Endothelial cell of umbilical vein (primary cell): Measurements from ENCODE around the gene MAML2. TPM values are rescaled to one million over a fixed set of nuclear protein-coding genes. Genes with fewer than 3 reads are reported as not detected.

Experiments used
- BruUV-seq: library from RNA; stranded (reverse); fragments of 400-500 nt; replicated peaks from 2 replicates; lab custom pipeline; 2021; lab: Mats Ljungman, UMichigan
- CTCF ChIA-PET: fragments of 300-600, 350-600 bp; sonication (Branson Sonifier 250); formaldehyde crosslinking; loops from one replicate; lab custom pipeline; 2021; ENCODE audit warnings: antibody characterized with exemption, inconsistent platforms; lab: Charles Lee
- POLR2A ChIA-PET: fragments of 300-600, 350-600 bp; sonication (Branson Sonifier 250); formaldehyde crosslinking; loops from one replicate; lab custom pipeline; 2021; ENCODE audit warnings: antibody characterized with exemption, inconsistent platforms; lab: Charles Lee
- DNase-seq: peaks from one replicate; pipeline ENCODE4 v3.0.0-alpha.2; 2011; ENCODE audit warnings: low read depth, low spot score
- FAIRE-seq: peaks from 2 replicates; lab custom pipeline; 2011; peaks lifted over from hg19 to GRCh38; lab: Jason Lieb, UNC
- H2AFZ ChIP-seq: 2 replicates; pipeline ENCODE4 v1.6.0; 2012; ENCODE audit warnings: low read depth, low read length, control low read depth, inconsistent platforms
- H3K27ac ChIP-seq: 2 replicates; pipeline ENCODE4 v1.5.1; 2011; ENCODE audit warnings: low read depth, mild to moderate bottlenecking, control low read depth, low read length, moderate library complexity; ENCODE audit not compliant: insufficient read depth
- H3K27me3 ChIP-seq, 2 experiments: 2 replicates each; pipeline versions ENCODE4 v1.6.0 to v1.6.1; 2011; ENCODE audit warnings: low read length in 2 of 2, mixed read lengths in 1 of 2; ENCODE audit not compliant: control insufficient read depth in 2 of 2, insufficient read depth in 2 of 2
- H3K36me3 ChIP-seq, 2 experiments: 2 replicates in 1 of 2; 3 replicates in 1 of 2; pipeline ENCODE4 v1.5.1; 2011; ENCODE audit warnings: low read length in 2 of 2, mild to moderate bottlenecking in 1 of 2, moderate library complexity in 1 of 2; ENCODE audit not compliant: control insufficient read depth in 2 of 2, insufficient read depth in 2 of 2; ENCODE audit errors: extremely low read depth in 1 of 2
- H3K4me1 ChIP-seq: 3 replicates; pipeline ENCODE4 v1.5.1; 2011; ENCODE audit warnings: mild to moderate bottlenecking, low read length; ENCODE audit not compliant: control insufficient read depth, insufficient read depth; ENCODE audit errors: extremely low read depth
- H3K4me2 ChIP-seq: 2 replicates; pipeline ENCODE4 v1.6.1; 2011; ENCODE audit warnings: low read length, control low read depth, mixed read lengths; ENCODE audit not compliant: insufficient read depth
- H3K4me3 ChIP-seq, 3 experiments: fragments of 200-600 bp in 1 of 3; sonication (generic), shearing (Covaris generic) in 1 of 3; replicated peaks in 1 of 3; 2 replicates each; pipeline ENCODE4 v1.5.1; 2011 to 2016; ENCODE audit warnings: control low read depth in 3 of 3, low read length in 3 of 3, mild to moderate bottlenecking in 2 of 3, inconsistent platforms in 1 of 3, low read depth in 1 of 3, moderate library complexity in 1 of 3; ENCODE audit not compliant: insufficient read depth in 1 of 3
- H3K79me2 ChIP-seq: 2 replicates; pipeline ENCODE4 v1.6.0; 2012; ENCODE audit warnings: low read length, inconsistent platforms; ENCODE audit not compliant: control insufficient read depth, insufficient read depth
- H3K9ac ChIP-seq: replicated peaks from 2 replicates; pipeline ENCODE3; 2011; ENCODE audit warnings: low read length, control low read depth; ENCODE audit not compliant: insufficient read depth; ENCODE audit errors: extremely low read depth
- H3K9me1 ChIP-seq: replicated peaks from 3 replicates; pipeline ENCODE4 v1.6.0; 2011; ENCODE audit warnings: mild to moderate bottlenecking, low read length; ENCODE audit not compliant: control insufficient read depth, insufficient read depth; ENCODE audit errors: extremely low read depth
- H3K9me3 ChIP-seq: replicated peaks from 2 replicates; pipeline ENCODE4 v1.5.1; 2012; ENCODE audit warnings: low read length, inconsistent platforms; ENCODE audit not compliant: control insufficient read depth, insufficient read depth
- H4K20me1 ChIP-seq: replicated peaks from 2 replicates; pipeline ENCODE3; 2011; ENCODE audit warnings: mild to moderate bottlenecking, low read length; ENCODE audit not compliant: control insufficient read depth, insufficient read depth; ENCODE audit errors: extremely low read depth
- EZH2 ChIP-seq: IDR thresholded peaks from 2 replicates; pipeline ENCODE4 v1.6.1; 2012; ENCODE audit warnings: borderline replicate concordance, low read depth, mild to moderate bottlenecking, moderate library complexity, low read length, inconsistent platforms; ENCODE audit not compliant: severe bottlenecking
- FOS ChIP-seq: IDR thresholded peaks from 2 replicates; pipeline ENCODE4 v1.6.1; 2011; ENCODE audit warnings: mild to moderate bottlenecking, low read length, moderate library complexity, borderline replicate concordance; ENCODE audit not compliant: insufficient read depth
- GATA2 ChIP-seq: IDR thresholded peaks from 2 replicates; pipeline ENCODE4 v1.7.0; 2011; ENCODE audit warnings: low read depth, mild to moderate bottlenecking, moderate library complexity, mixed read lengths, low read length; ENCODE audit not compliant: insufficient read length, insufficient read depth
- MYC ChIP-seq: IDR thresholded peaks from one replicate; pipeline ENCODE4 v1.6.1; 2011; ENCODE audit warnings: mild to moderate bottlenecking, low read depth, low read length
- POLR2AphosphoS5 ChIP-seq: IDR thresholded peaks from 2 replicates; pipeline ENCODE4 v1.6.1; 2012; ENCODE audit warnings: low read depth, mild to moderate bottlenecking, control low read depth, low read length, moderate library complexity; ENCODE audit not compliant: insufficient read depth
- dilution Hi-C: fragments of 300-500 bp; cut with MboI; formaldehyde crosslinking; loops from one replicate; pipeline ENCODE4 v1.15.0; 2019; ENCODE audit warnings: low sequenced_read_pairs; ENCODE audit not compliant: extremely low pct_ligation_motif_present
- intact Hi-C: fragments of 100-400 bp; cut with micrococcal nuclease; formaldehyde crosslinking; loops from one replicate; pipeline ENCODE4 v1.10.0; 2022
- polyA plus RNA-seq, 4 experiments: library from polyadenylated mRNA; depleted of rRNA in 3 of 4; stranded (reverse) in 3 of 4; unstranded in 1 of 4; fragments of >200 nt; gene quantifications; 2 replicates each; pipeline versions ENCODE4 v1.2.1 to v1.2.3, GENCODE V29; 2011 to 2012; ENCODE audit warnings: missing spikeins in 1 of 4
- total RNA-seq: library from RNA; stranded (reverse); gene quantifications from 2 replicates; pipeline ENCODE4 v1.2.3, GENCODE V29; 2021
- TF ChIP-seq, protein P1 (sequence below): IDR thresholded peaks from 2 replicates; pipeline ENCODE4 v1.6.1; 2011; ENCODE audit not compliant: insufficient read depth, insufficient read length
- TF ChIP-seq, protein P2 (sequence below), 2 donors: IDR thresholded peaks; 1 replicate in 1 of 2; 2 replicates in 1 of 2; pipeline ENCODE4 v1.5.1; 2011; ENCODE audit warnings: low read length in 2 of 2, mild to moderate bottlenecking in 2 of 2, moderate library complexity in 2 of 2, control low read depth in 1 of 2, inconsistent platforms in 1 of 2, low read depth in 1 of 2; ENCODE audit not compliant: insufficient read depth in 1 of 2; ENCODE audit errors: extremely low read depth in 1 of 2

Gene MAML2
- total and polyA plus RNA-seq, 2 donors (not counting 3 experiments of a cell fraction or from before 2014, with no cell fraction given) = 12.4 to 16.8 TPM

DNA sequence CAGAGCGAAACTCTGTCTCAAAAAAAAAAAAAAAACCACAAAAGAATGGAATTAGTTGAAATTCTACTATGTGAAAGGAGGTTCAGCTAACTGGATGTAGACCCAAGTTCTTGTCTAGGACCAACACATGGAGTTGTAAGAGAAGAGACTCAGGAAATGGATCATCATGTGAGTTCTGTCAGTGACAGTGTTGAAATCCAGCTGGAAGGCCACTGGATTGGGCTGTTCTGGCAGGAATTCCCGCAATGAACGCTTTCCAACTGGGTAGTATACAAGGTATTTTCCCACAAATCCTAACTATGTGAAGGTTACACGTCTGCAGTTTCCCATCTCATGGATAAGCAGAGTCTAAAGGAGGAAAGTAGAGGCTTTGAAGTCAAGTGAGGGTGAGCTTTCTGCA is 151.2 kb downstream of the MAML2 start:
- dilution Hi-C loops (no loop called here), intact Hi-C loops (no loop called here)
- FAIRE-seq (no peak), DNase-seq (no peak)
- Histone ChIP-seq H2AFZ (no peak overlapping the region), H3K36me3 (no peaks in the 10 kb centered on the region), H3K4me3 (no peak overlapping the region), H3K4me2 (no peak overlapping the region), H4K20me1 (no peaks in the 10 kb centered on the region), H3K9me3 (no peaks in the 10 kb centered on the region), H3K4me1 (peaks cover 19% of the 10 kb centered on the region), H3K9me1 (no peaks in the 10 kb centered on the region), H3K27me3 (no peaks in the 10 kb centered on the region), H3K27ac (no peak overlapping the region), H3K79me2 (no peaks in the 10 kb centered on the region), H3K9ac (no peak overlapping the region)
- ChIA-PET CTCF (interaction anchor here (1.0 to 1.3 kb wide), 3 partner anchors 9 to 151 kb away, joined by 3 read pairs; partner anchors contain the start of gene MAML2), POLR2A (no interaction called here)
- no TSS peak for BruUV-seq
- TF ChIP-seq POLR2AphosphoS5 (no peak), FOS (no peak), EZH2 (no peak), GATA2 (no peak), MYC (no peak)
- TF ChIP-seq, protein P1, sequence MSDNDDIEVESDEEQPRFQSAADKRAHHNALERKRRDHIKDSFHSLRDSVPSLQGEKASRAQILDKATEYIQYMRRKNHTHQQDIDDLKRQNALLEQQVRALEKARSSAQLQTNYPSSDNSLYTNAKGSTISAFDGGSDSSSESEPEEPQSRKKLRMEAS = no peak
- TF ChIP-seq, protein P2, sequence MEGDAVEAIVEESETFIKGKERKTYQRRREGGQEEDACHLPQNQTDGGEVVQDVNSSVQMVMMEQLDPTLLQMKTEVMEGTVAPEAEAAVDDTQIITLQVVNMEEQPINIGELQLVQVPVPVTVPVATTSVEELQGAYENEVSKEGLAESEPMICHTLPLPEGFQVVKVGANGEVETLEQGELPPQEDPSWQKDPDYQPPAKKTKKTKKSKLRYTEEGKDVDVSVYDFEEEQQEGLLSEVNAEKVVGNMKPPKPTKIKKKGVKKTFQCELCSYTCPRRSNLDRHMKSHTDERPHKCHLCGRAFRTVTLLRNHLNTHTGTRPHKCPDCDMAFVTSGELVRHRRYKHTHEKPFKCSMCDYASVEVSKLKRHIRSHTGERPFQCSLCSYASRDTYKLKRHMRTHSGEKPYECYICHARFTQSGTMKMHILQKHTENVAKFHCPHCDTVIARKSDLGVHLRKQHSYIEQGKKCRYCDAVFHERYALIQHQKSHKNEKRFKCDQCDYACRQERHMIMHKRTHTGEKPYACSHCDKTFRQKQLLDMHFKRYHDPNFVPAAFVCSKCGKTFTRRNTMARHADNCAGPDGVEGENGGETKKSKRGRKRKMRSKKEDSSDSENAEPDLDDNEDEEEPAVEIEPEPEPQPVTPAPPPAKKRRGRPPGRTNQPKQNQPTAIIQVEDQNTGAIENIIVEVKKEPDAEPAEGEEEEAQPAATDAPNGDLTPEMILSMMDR (IDR thresholded peaks at IDR 0.05; ENCODE audit: extremely low read depth in 1 of 2, insufficient read depth in 1 of 2, low read depth in 1 of 2, low read length in 2 of 2) = no peak
